GM18870 (cell line): ENCODE results near the gene MRPS31.
A peak's percentile ranks its signal among the peaks of the same experiment; 100 is the strongest.
"Not testable (repeated sequence)": the region's sequence is repeated elsewhere in the genome, so short reads cannot be mapped to it uniquely, and the experiment has no call there.

Experiments used
- ATAC-seq: cut with Tn5 transposase; IDR thresholded peaks from one replicate; pipeline ENCODE4 v1.9.1; 2021; ENCODE audit warnings: moderate library complexity; ENCODE audit not compliant: unreplicated experiment

Gene MRPS31

GRCh38 chr13:40790154-40790616, 19.2 kb upstream of the MRPS31 start:
- ATAC-seq = no peak

DNA sequence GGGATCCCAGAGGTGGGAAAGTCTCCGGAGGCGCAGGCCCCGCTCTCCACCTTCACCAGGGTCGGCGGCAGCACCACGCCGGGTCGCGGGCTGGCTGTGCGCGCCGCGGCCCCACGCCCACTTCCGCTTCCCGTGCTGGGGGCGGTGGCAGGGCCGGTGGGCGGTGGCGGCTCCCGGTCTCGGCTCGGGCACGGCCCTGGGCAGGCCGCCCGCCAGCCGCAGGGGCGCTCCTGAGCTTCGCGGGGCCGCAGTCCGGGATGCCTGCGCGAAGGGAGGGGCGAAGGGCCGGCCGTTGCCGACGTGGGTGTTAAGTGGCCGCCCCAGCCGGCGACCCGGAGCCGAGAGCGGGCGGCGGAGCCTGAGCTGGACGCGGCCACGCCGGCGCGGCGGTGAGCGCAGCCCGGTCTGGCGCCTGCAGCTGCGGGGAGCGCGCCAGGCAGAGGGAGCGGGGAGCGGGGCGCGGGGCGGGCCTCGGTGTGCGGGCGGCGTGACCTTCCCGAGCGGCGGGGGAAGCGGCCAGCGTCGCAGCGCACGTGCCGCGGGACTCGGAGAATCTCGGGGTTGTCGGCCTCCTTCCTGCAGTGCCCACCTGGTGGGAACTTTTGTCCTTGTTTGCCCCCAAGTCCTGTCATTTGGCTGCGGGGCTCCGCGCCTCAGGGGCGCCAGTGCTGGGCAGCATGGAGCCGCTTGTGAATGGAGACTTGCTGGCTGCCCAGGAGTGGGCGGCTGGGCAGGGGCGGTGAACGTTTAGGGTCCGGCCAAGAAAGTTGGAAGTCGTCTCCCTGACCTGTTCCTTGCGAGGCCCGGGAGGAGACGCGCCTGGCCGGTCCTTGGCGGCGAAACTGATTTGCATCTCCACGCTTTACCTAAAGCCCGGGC, 18.5 kb upstream of the MRPS31 start, which contains the start of gene SLC25A15:
SLC25A15 (plus strand) TSS at position 337 of the 879 bp plus-strand sequence. CDS start 3,616 bp downstream, outside the sequence.
- ATAC-seq = peak; percentile 50

DNA sequence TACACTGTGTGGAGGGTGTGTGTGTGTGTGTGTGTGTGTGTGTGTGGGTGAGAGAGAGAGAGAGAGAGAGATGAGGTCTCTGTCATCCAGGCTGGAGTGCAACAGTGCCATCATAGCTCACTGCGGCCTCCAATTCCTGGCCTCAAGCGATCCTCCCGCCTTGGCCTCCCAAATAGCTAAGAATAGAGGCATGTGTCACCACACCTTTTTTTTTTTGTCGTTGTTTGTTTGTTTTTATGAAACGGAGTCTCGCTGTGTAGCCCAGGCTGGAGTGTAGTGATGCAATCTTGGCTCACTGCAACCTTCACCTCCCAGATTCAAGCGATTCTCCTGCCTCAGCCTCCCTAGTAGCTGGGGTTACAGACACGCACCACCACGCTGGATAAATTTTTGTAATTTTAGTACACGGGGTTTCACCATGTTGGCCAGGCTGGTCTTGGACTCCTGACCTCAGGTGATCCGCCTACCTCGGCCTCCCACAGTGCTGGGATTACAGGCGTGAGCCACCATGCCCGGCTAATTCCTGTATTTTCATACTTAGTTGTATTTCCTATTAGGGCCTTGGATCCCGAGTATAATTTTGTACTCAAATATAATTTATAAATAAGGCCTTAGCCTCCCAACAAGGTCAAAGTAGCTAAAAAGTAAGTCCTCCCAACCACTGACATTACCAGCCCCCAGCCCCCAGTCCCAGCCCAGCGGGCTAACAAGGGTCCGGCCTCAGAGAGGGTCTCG, 17.7 kb upstream of the MRPS31 start:
- not testable (repeated sequence) for ATAC-seq

GRCh38 chr13:40787062-40787461, 16.1 kb upstream of the MRPS31 start:
- ATAC-seq = no peak

DNA sequence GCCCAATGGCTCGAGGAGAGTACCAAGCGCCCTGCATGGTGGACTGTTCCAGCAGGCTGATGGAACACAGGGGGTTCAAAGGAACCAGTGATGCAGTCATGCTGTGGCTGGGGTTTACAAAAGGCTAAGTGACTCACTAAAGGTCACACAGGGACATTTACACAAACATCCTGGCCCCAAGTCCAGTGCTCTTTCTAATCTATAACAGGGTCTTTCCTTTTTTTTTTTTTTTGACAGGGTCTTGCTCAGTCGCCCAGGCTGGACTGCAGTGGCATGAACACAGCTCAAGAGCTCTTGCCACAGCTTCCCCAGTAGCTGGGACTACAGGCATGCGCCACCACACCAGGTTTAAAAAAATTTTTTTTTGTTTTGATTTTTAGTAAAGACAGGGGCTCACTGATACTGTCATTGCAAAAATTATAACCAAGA, 15.6 kb upstream of the MRPS31 start:
- no peak for ATAC-seq

DNA sequence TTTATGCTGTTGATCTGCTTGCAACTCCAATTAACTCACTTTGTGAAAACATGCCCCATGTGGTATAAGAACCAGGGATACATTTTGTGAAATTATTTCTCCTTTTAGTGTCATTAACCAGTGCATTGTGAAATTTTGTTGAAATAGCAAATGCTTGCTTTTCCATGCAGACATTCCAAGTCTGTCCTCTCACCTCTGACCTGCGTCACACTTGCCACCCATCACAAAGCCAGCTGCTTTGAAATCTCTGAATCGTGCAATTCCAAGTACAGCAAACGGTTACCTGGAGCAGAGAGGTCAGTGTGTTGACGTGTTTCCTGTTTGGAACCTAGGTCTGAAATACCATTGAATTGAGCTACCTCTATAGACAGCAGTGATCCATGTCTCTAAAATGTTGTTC, 13.6 kb upstream of the MRPS31 start:
- ATAC-seq = no peak

DNA sequence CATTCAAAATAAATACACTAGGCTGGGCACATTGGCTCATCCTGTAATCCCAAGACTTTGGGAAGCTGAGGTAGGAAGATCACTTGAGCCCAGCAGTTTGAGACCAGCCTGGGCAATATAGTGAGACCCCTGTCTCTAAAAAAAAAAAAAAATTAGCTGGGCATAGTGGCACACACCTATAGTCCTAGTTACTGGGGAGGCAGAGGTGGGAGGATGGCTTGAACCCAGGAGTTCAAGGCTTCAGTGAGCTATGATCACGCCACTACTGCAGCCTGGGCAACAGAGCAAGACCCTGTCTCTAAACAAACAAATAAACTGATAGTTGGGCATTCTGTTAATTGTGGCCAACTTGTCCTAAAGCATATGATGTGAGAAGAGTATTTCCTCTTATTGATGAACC, 12.0 kb upstream of the MRPS31 start:
- not testable (repeated sequence) for ATAC-seq

DNA sequence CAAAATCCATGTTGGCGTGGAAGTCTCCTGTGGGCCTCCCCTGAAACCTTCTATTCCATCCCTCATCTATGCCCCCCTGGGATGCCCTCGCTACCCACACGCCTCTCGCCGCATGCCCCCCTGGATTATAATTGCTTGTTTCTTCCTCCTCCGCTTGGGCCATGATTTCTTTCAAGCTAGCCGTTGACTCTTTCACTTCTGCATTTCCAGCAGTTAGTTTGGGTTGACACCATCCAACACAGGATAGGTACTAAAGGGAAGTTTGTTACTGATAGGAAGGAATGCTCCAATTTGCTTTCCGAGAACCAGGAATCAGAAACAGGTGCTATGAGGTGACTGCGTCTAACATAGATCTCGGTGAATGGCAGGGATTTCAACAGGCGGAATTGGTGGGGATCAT, 10.7 kb upstream of the MRPS31 start:
- ATAC-seq = no peak

DNA sequence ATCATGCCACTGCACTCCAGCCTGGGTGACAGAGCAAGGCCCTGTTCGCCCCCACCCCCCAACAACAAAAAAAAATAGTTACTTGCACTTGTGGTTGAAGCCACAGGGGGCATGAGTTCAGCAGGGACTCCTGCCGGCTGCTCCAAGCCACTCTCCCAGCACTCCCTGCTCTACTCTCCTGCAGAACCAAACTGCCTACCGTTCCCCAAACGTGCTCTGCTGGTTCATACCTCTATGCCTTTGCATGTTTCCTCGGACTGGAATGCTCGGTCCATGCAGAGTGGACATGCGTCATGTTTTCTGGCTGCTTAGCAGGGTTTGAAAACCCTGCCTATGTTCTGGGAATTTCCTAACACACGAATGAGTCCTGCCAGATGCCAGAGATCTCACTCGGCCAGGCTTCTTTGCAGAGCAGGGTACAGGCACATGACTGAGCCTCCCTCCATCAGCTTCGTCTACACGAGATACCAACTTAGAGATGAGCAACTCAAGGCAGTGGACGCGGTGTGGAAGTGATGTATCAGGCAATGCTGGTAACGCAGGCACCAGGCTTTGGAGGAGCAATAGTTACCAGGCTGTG, 9.9 kb upstream of the MRPS31 start:
- ATAC-seq = no peak

DNA sequence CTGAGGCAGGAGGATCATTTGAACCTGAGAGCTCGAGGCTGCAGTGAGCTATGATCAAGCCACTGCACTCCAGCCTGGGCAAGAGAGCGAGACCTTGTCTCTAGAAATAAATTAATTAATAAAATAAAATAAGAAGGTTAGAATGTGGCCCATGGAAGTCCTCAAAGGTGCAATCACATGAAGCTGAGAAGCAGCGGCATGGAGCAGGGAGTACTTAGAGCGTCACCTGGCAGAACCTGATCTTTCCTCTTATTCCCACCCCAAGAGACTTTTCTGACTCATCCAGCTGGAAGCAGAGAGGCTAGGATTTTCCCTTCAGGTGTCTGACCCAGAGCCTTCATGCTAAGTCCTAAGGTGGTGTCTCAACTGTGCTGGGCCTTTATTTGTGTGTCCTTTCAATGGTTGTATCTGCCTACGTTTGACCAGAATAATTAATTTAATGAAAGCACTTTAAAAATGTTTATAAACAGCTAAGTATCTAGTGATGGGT, 8.9 kb upstream of the MRPS31 start:
- no peak for ATAC-seq

- ATAC-seq = no peak
Measured at GRCh38 chr13:40779049-40779448, 8.1 kb upstream of the MRPS31 start.

DNA sequence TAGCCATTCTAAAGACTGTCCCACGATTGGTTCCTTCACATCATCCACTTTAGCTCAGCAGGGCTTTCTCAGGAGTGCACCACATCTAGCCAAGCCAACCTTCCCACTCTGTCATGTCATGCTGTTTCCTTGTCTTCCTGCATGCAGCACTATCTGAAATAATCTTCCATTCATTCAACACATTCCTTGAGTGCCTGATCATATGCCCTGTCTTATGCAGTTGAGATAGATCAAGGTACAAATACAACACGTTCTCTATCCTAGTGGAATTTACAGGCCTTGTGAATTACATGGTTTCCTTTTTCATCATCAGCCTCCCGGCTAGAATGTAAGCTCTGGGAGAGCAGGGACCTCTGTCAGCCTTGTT, 6.8 kb upstream of the MRPS31 start:
- no peak for ATAC-seq

DNA sequence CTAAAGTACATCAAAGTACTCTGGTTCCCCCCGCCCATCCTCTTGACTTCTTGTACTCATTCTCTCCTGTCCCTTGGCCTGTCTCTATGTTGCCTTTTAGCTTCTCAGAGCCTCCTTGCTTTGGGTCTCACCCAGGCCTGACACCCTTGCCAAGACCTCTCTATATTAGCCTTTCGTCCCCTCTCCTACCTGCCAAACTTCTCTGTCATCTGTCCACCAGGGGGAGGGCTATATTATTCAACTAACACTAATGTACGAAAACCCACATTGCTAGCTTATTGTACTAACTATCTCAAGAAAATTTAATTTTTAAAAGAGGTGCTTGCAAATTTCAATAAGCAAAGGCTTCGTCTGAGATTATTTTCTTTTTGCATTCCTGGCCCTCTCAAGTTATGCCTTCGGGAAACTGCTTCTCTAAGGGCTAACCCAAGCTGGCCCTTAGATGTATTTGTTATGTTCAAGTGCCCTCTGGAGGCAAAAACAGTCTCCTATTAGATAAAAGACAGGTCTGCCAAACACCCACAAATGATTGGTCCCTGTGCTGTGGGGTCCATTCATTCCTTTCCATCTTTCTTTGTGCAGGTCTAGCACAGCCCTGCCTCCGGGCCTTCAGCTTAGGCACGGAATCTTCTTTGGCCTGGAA, 6.3 kb upstream of the MRPS31 start:
- peak; percentile 69 for ATAC-seq

- ATAC-seq = peak; percentile 52
Measured at GRCh38 chr13:40776681-40777165, 5.7 kb upstream of the MRPS31 start.

DNA sequence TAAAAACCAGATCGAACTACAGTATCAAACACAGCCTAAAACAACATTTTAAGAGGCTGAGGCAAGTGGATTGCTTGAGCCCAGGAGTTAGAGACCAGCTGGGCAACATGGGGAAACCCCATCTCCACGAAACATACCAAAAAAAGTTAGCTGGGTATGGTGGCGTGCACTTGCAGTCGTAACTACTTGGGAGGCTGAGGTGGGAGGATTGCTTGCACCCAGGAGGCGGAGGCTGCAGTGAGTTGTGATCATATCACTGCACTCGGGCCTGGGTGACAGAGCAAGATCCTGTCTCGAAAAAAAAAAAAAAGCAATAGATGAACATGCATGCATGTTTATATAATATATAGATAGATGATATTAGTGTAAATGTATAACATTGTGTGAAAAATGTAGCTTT, 5.2 kb upstream of the MRPS31 start:
- no peak for ATAC-seq

DNA sequence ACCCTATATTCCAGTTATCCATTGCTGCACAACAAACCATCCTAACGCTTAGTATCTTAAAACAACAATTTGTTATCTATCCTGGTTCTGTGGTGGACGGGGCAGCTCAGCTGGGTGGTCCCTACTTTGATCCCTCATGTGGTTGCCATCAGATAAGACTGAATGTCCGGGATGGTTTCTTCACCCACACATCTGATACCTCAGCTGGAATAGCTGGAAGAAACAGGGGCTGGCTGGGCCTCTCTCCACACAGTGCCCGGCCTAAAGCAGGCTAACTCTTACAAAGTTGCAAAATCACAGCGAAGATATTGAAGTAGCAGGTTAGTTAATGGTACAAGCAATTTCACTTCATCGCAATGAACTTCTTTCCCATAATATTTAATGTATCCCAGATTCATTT, 3.7 kb upstream of the MRPS31 start:
- ATAC-seq = no peak

DNA sequence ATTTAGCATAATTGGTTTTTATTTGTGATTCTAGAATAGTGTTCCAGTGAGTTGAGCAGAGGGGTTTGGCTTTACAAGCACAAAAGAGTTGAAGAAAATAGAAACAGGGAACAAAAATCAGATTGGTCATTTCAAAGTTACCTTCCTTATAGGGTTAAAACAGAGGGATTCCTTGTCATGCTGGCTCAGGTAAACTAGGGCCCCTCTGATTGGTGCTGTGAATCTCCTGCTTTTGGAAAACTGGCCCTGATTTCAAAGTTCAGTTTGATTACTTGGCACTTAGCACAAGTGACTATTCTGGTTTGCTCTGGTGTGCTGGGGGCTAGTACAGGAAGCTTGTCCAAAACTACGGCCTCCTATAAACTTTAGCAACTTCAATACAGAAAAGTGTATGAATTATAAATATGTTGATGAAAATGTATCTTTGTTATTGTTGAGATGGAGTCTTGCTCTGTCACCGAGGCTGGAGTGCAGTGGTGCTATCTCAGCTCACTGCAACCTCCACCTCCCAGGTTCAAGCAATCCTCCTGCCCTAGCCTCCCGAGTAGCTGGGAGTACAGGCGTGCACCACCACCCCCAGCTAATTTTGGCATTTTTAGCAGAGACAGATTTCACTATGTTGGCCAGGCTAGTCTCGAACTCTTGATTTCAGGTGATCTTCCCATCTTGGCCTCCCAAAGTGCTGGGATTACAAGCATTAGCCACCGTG, 1.9 kb upstream of the MRPS31 start:
- ATAC-seq = no peak

DNA sequence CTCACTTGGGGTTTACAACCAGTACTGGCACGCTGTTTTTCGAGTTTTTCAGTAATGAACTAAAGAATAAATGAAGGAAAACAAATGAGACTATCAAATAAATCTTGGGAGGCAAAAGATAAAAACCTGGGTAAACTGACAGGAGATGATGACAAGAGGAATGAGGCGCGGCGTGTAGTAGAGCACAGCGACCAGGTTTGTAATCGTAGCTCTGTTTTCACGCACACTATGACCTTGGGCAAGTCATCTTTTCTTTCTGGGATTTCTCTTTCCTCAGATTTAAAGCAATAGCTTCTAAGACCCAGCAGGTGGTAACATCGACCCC, 419 bp downstream of the MRPS31 start:
- ATAC-seq = no peak

DNA sequence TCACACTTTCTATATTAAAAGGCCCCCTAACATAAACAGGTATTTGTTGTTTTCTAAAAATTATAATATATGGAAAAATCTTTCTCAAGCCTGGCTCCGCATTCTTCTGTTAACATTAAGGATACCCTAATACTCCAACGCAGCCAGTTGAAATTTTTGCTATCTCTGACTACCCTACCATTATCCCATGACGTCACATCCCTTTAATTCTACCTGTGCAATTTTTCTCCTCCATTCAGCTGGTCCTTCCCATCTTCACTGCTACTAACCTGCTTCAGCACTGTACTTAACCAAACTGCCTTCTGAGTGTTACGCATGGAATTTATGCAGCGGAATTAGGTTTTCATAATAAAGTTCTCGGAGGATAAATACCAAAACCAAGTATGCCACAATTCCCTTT, 1.0 kb downstream of the MRPS31 start:
- ATAC-seq = no peak

DNA sequence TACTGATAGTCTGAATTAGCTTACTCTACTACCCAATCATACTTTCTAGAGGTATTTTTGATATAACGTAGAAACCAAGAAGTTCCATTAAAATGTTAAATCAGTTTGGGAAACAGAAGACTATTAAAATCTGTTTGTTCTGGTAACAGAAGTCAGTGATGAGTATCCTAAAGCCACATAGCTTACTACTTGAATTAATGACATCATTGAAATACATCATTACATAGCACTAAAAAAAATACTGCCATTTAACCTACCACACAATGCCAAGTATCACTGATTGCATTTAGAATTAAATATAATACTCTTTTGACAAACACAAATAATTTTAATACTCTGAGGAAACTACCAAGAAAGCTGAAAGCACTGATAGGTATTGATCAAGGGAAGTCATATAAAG, 5.4 kb downstream of the MRPS31 start:
- no peak for ATAC-seq
